ENCODE data around the gene DNMT3A.

Gene DNMT3A

DNA sequence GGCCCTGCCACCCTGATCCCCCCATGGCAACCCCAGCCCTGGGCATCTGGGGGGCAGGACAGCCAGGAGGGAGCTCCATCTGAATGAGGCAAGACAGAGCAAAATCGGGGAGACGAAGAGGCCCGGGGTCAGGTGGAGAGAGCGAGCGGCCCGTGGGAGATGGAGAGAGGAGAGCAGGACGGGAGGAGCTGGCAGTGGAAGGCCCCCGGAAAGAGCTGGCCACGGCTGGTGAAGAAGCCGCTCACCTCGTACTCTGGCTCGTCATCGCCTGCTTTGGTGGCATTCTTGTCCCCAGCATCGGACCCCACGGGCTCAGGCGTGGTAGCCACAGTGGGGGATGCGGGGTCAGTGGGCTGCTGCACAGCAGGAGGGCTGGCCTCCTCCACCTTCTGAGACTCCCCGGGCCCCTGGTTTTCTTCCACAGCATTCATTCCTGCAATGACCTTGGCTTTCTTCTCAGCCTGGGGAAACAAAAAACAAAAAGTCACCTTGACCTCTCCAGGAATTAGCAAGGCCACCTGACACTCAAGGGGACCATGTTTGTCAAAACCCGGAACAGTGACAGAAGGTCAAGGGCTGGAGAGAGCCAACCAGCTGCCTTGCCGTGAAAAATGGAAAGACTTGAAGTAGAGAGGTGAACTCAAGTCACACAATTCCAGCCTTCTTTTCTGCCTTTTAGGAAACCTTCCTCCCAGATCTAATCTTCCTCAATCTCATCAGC is 93.8 kb downstream of the DNMT3A start:
- no peak overlapping the region for H3K4me3 ChIP-seq (ENCODE audit: low read length)
- no peak for TF ChIP-seq CTCF (conservative IDR thresholded peaks at IDR 0.05; ENCODE audit: low read length)
- no peak for DNase-seq (ENCODE audit: low read depth)

DNA sequence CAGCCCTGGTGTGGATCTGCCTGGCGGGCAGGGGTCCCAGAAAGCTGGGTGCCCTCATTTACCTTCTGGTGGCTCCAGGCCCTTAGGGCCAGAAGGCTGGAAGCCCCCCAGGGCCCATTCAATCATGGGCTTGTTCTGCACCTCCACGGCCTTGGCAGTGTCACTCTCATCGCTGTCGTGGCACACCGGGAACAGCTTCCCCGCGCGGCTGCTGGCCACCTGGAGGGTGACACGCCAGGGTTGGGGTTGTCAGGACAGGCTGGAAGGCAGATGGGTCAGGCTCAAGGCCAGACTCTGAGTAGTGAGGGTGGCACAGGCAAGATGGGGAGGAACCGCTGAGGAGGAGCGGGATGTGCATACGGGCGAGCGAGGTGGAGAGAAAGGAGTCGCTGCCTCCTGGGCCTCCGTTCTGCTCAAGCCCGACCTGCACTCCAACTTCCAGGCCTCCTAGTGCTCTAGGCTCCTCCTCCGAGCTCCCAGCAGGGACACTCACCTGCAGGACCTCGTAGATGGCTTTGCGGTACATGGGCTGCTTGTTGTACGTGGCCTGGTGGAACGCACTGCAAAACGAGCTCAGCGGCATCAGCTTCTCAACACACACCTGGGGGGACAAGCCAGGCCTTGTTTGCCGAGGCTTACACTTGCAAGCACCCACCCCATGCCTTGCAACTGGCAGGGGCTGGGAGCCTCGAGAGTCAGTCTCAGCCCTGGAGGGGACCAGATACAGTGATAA is 95.0 kb downstream of the DNMT3A start:
- TF ChIP-seq CTCF (conservative IDR thresholded peaks at IDR 0.05; ENCODE audit: low read length) = no peak
- no peak for DNase-seq (ENCODE audit: low read depth)
- H3K4me3 ChIP-seq (ENCODE audit: low read length) = no peak overlapping the region

GRCh38 chr2:25246001-25246400 is 95.7 kb downstream of the DNMT3A start:
- no peak overlapping the region for H3K4me3 ChIP-seq (ENCODE audit: low read length)
- DNase-seq (ENCODE audit: low read depth) = no peak
- TF ChIP-seq CTCF (conservative IDR thresholded peaks at IDR 0.05; ENCODE audit: low read length) = no peak

DNA sequence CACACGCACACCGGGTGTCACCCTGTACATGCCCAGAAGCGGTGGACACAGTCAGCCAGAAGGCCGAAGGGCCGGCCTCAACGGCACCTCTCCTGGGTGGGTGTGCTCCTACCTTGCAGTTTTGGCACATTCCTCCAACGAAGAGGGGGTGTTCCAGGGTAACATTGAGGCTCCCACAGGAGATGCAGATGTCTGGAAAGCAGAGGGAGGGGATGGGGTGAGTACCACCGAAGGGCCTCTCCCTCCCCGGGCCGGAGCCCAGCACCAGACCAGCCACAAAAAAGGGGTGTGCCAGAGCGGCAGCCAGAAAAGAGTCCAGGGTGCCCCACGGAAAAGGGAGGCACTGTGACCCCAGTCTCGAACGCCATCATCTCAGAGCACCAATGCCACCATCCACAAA is 96.6 kb downstream of the DNMT3A start:
- no peak for TF ChIP-seq CTCF (conservative IDR thresholded peaks at IDR 0.05; ENCODE audit: low read length)
- no peak for DNase-seq (ENCODE audit: low read depth)
- no peak overlapping the region for H3K4me3 ChIP-seq (ENCODE audit: low read length)

GRCh38 chr2:25243995-25244394 is 97.7 kb downstream of the DNMT3A start:
- TF ChIP-seq CTCF (conservative IDR thresholded peaks at IDR 0.05; ENCODE audit: low read length) = no peak
- no peak overlapping the region for H3K4me3 ChIP-seq (ENCODE audit: low read length)
- DNase-seq (ENCODE audit: low read depth) = no peak

DNA sequence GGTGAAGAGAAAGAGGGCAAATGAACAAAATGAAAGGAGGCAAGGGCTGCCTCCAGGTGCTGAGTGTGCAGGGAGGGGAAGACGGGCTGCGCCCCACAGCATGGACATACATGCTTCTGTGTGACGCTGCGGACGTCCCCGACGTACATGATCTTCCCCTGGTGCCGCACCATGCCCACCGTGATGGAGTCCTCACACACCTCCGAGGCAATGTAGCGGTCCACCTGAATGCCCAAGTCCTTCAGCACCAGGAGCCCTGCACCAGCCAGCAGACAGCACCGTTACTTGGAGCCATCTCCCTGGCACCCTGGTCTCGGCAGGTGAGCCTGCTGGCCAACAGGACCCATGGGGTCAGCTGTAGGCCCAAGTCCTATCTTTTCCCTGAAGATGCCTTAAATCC is 100.3 kb downstream of the DNMT3A start:
- no peak for DNase-seq (ENCODE audit: low read depth)
- TF ChIP-seq CTCF (conservative IDR thresholded peaks at IDR 0.05; ENCODE audit: low read length) = no peak
- H3K4me3 ChIP-seq (ENCODE audit: low read length) = no peak overlapping the region

- no peak for DNase-seq (ENCODE audit: low read depth)
- TF ChIP-seq CTCF (conservative IDR thresholded peaks at IDR 0.05; ENCODE audit: low read length) = no peak
- H3K4me3 ChIP-seq (ENCODE audit: low read length) = no peak overlapping the region
Measured at GRCh38 chr2:25240636-25241035, 101.1 kb downstream of the DNMT3A start.
